Measurements from ENCODE around the gene ZBTB38. TPM values are rescaled to one million over a fixed set of nuclear protein-coding genes. Genes with fewer than 3 reads are reported as not detected.

Gene ZBTB38
- polyA plus RNA-seq, 4 donors, result 11.9 to 186 (median 21.8) TPM

DNA sequence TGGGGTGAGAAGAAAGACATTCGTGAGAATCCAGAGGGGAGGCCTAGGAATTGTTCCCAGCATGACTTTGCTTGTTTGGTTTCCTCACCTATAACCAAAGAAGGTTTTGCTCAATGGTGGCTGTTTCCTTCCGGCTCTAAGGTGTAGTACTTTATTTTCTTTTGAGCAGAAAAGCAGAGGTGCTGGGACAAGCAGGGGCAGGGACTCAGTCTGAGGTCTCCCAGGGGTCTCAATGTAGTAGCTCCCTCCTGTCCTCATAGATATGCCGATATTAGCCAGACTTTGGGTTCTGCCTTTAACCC, 41.6 kb downstream of the ZBTB38 start:
- no peak for DNase-seq
- no peaks in the 10 kb centered on the region for H3K9me3 ChIP-seq (ENCODE audit: control insufficient read depth in 2 of 2, insufficient read depth in 1 of 2, low read depth in 1 of 2, low read length in 1 of 2)
- H3K4me1 ChIP-seq (ENCODE audit: control insufficient read depth in 3 of 3, insufficient read depth in 2 of 3, low read depth in 1 of 3, low read length in 2 of 3), result peaks cover 7 to 37% (median 30%) of the 10 kb centered on the region in 3 donors
- WGBS, 3 donors, result 55 to 72% (median 71%) methylated on average over 3 of the region's 3 CpGs
- H3K27me3 ChIP-seq (ENCODE audit: control insufficient read depth in 3 of 3, insufficient read depth in 3 of 3, low read length in 3 of 3), result no peaks in the 10 kb centered on the region
- H3K4me3 ChIP-seq (ENCODE audit: low read depth in 1 of 3, low read length in 3 of 3), result no peak overlapping the region
- peak overlapping the region; percentile 50 to 87 (median 51) for H3K27ac ChIP-seq (ENCODE audit: low read depth in 1 of 3, low read length in 2 of 3)
- FAIRE-seq, result no peak
- peaks cover 8 to 45% (median 17%) of the 10 kb centered on the region in 3 donors for H3K36me3 ChIP-seq (ENCODE audit: control insufficient read depth in 3 of 3, insufficient read depth in 2 of 3, low read depth in 1 of 3, low read length in 3 of 3)

GRCh38 chr3:141410408-141410807, 42.1 kb downstream of the ZBTB38 start:
- Histone ChIP-seq H3K27me3 (ENCODE audit: control insufficient read depth in 3 of 3, insufficient read depth in 3 of 3, low read length in 3 of 3) (no peaks in the 10 kb centered on the region), H3K9me3 (ENCODE audit: control insufficient read depth in 2 of 2, insufficient read depth in 1 of 2, low read depth in 1 of 2, low read length in 1 of 2) (no peaks in the 10 kb centered on the region), H3K4me1 (ENCODE audit: control insufficient read depth in 3 of 3, insufficient read depth in 2 of 3, low read depth in 1 of 3, low read length in 2 of 3) (peaks cover 7 to 37% (median 30%) of the 10 kb centered on the region in 3 donors), H3K36me3 (ENCODE audit: control insufficient read depth in 3 of 3, insufficient read depth in 2 of 3, low read depth in 1 of 3, low read length in 3 of 3) (peaks cover 8 to 49% (median 21%) of the 10 kb centered on the region in 3 donors), H3K27ac (ENCODE audit: low read depth in 1 of 3, low read length in 2 of 3) (peak overlapping the region; percentile 50 to 87 (median 51)), H3K4me3 (ENCODE audit: low read depth in 1 of 3, low read length in 3 of 3) (no peak overlapping the region)
- DNase-seq (no peak), FAIRE-seq (no peak)
- 18 to 37% (median 24%) methylated on average over 3 of the region's 3 CpGs for WGBS, 3 donors

DNA sequence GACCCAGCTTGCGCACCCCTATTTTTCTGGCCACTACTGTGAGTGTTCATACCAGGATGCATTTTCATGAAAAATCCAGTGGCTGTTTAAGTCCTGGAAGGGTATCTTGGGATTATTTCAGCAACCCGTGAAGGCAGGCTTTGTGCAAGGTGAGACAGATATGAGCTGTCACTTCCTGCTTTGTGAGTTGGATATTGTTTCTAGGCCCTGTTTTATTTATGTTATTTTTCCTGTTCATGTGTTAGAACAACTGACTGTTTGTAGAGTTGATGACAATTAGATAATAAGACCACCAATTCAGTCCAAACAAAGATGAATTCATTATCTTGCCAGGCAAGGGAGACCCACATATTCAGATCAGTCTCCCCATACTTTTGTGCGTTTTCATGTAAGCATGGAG, 42.5 kb downstream of the ZBTB38 start:
- no peak overlapping the region for H3K4me3 ChIP-seq (ENCODE audit: low read depth in 1 of 3, low read length in 3 of 3)
- peaks cover 7 to 37% (median 30%) of the 10 kb centered on the region in 3 donors for H3K4me1 ChIP-seq (ENCODE audit: control insufficient read depth in 3 of 3, insufficient read depth in 2 of 3, low read depth in 1 of 3, low read length in 2 of 3)
- WGBS, 3 donors, result 52 to 57% (median 52%) methylated on average over 3 of the region's 3 CpGs
- FAIRE-seq, result no peak
- H3K27me3 ChIP-seq (ENCODE audit: control insufficient read depth in 3 of 3, insufficient read depth in 3 of 3, low read length in 3 of 3), result no peaks in the 10 kb centered on the region
- DNase-seq, result no peak
- no peaks in the 10 kb centered on the region for H3K9me3 ChIP-seq (ENCODE audit: control insufficient read depth in 2 of 2, insufficient read depth in 1 of 2, low read depth in 1 of 2, low read length in 1 of 2)
- peak overlapping the region; percentile 50 to 87 (median 51) for H3K27ac ChIP-seq (ENCODE audit: low read depth in 1 of 3, low read length in 2 of 3)
- peaks cover 5 to 53% (median 19%) of the 10 kb centered on the region in 3 donors for H3K36me3 ChIP-seq (ENCODE audit: control insufficient read depth in 3 of 3, insufficient read depth in 2 of 3, low read depth in 1 of 3, low read length in 3 of 3)

GRCh38 chr3:141411251-141411771, 43.0 kb downstream of the ZBTB38 start:
- Histone ChIP-seq H3K4me1 (ENCODE audit: control insufficient read depth in 3 of 3, insufficient read depth in 2 of 3, low read depth in 1 of 3, low read length in 2 of 3) (peaks cover 7 to 34% (median 30%) of the 10 kb centered on the region in 3 donors), H3K27ac (ENCODE audit: low read depth in 1 of 3, low read length in 2 of 3) (peak overlapping the region; percentile 50 to 87 (median 51)), H3K27me3 (ENCODE audit: control insufficient read depth in 3 of 3, insufficient read depth in 3 of 3, low read length in 3 of 3) (no peaks in the 10 kb centered on the region), H3K4me3 (ENCODE audit: low read depth in 1 of 3, low read length in 3 of 3) (no peak overlapping the region), H3K9me3 (ENCODE audit: control insufficient read depth in 2 of 2, insufficient read depth in 1 of 2, low read depth in 1 of 2, low read length in 1 of 2) (no peaks in the 10 kb centered on the region), H3K36me3 (ENCODE audit: control insufficient read depth in 3 of 3, insufficient read depth in 2 of 3, low read depth in 1 of 3, low read length in 3 of 3) (peaks cover under 1 to 51% (median 15%) of the 10 kb centered on the region in 3 donors)
- 35 to 39% (median 36%) methylated on average over 7 of the region's 7 CpGs for WGBS, 3 donors
- no peak for FAIRE-seq
- DNase-seq, result no peak

DNA sequence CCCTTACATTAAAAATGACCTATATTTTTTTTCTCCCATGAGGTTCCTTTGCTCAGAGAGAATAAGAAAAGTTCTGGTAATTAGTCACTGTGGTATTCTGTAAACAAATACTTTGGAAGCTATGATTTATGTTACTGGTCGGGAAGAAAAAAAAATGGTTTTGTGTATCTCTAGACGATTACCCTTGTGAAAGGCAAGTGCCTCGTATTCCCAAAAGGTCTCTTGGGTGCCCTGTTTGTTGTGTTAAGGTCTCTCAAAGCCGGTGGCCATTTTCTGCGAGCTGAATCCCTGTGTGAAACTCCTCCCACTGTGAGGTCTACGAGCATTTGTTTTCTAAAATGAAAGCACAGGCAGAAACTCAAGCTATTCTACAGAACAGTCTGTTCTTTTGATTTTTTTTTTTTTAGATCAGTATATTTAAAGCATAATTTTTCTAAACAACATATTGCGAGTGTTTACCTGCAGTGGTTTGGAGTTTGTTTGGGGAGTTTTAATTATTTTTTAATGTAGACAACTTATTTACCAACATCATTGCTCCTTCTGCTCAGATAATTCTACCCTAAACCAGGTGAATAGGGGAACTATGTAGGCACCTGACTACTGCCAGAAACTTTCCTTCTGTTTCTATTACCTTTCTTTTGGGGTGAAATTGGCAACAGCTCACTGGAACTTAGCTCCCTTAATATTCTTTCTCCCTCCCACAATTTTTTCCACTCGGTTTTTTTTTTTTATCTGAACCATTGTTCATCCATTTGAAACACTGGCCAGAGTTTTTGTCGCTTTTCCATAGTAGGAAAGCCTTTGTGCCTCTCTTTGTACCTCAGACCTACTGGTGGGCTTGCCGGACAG, 44.0 kb downstream of the ZBTB38 start:
- H3K27ac ChIP-seq (ENCODE audit: low read depth in 1 of 3, low read length in 2 of 3), result peak overlapping the region; percentile 51 to 89 (median 79)
- no peaks in the 10 kb centered on the region for H3K27me3 ChIP-seq (ENCODE audit: control insufficient read depth in 3 of 3, insufficient read depth in 3 of 3, low read length in 3 of 3)
- FAIRE-seq, result no peak
- H3K9me3 ChIP-seq (ENCODE audit: control insufficient read depth in 2 of 2, insufficient read depth in 1 of 2, low read depth in 1 of 2, low read length in 1 of 2), result no peaks in the 10 kb centered on the region
- 20 to 26% (median 22%) methylated on average over 10 of the region's 10 CpGs for WGBS, 3 donors
- H3K4me1 ChIP-seq (ENCODE audit: control insufficient read depth in 3 of 3, insufficient read depth in 2 of 3, low read depth in 1 of 3, low read length in 2 of 3), result peaks cover 7 to 31% (median 30%) of the 10 kb centered on the region in 3 donors
- H3K36me3 ChIP-seq (ENCODE audit: control insufficient read depth in 3 of 3, insufficient read depth in 2 of 3, low read depth in 1 of 3, low read length in 3 of 3), result peaks cover 0 to 57% (median 16%) of the 10 kb centered on the region in 3 donors
- DNase-seq, result peak; percentile 57 to 79
- H3K4me3 ChIP-seq (ENCODE audit: low read depth in 1 of 3, low read length in 3 of 3), result no peak overlapping the region

DNA sequence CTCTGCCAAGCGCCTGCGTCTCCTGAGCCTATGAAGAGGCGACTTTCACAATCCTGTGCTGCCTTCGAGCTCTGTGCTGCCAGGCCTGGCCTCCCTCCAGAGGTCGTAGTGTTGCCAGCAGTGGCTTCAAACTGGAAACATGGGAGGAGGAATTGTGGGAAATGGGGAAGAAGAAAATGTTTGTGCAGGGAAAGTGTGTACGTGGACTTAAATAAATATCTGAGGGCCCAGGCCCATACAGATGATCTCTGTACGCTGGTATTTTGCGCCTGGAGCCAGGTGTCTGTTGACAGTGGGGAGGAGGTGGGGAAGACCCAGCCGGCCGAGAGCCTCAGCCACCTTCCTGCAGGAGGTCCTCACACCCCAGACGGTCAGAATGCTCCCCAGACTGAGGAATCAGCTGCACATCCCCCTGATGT, 44.6 kb downstream of the ZBTB38 start:
- WGBS, 3 donors, result 53 to 76% (median 66%) methylated on average over 11 of the region's 11 CpGs
- DNase-seq, result no peak
- Histone ChIP-seq H3K36me3 (ENCODE audit: control insufficient read depth in 3 of 3, insufficient read depth in 2 of 3, low read depth in 1 of 3, low read length in 3 of 3) (peaks cover 0 to 62% (median 12%) of the 10 kb centered on the region in 3 donors), H3K27ac (ENCODE audit: low read depth in 1 of 3, low read length in 2 of 3) (peak overlapping the region; percentile 51 to 89 (median 79)), H3K4me1 (ENCODE audit: control insufficient read depth in 3 of 3, insufficient read depth in 2 of 3, low read depth in 1 of 3, low read length in 2 of 3) (peaks cover 7 to 31% (median 25%) of the 10 kb centered on the region in 3 donors), H3K27me3 (ENCODE audit: control insufficient read depth in 3 of 3, insufficient read depth in 3 of 3, low read length in 3 of 3) (no peaks in the 10 kb centered on the region), H3K4me3 (ENCODE audit: low read depth in 1 of 3, low read length in 3 of 3) (no peak overlapping the region), H3K9me3 (ENCODE audit: control insufficient read depth in 2 of 2, insufficient read depth in 1 of 2, low read depth in 1 of 2, low read length in 1 of 2) (no peaks in the 10 kb centered on the region)
- no peak for FAIRE-seq

DNA sequence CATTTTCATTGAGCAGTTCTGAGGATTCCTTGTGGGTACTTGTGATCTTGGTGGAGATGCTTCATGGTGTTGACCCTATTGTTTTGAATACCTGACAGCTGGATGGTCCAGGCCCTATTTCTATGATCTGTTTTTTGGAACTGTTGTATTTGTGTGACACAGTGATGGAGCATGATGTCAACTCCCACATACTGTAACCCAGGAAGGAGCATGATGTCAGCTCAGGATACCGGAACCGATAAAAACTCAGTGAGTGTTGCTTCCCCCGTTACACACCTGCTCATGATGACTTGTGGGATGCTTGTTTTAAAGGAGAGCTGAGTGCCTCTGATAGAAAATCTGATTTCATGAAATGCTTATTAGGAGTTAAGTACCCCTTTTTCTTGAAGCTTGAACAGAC, 45.1 kb downstream of the ZBTB38 start:
- FAIRE-seq (no peak), DNase-seq (no peak)
- Histone ChIP-seq H3K36me3 (ENCODE audit: control insufficient read depth in 3 of 3, insufficient read depth in 2 of 3, low read depth in 1 of 3, low read length in 3 of 3) (peaks cover 0 to 63% (median 12%) of the 10 kb centered on the region in 3 donors), H3K27me3 (ENCODE audit: control insufficient read depth in 3 of 3, insufficient read depth in 3 of 3, low read length in 3 of 3) (no peaks in the 10 kb centered on the region), H3K9me3 (ENCODE audit: control insufficient read depth in 2 of 2, insufficient read depth in 1 of 2, low read depth in 1 of 2, low read length in 1 of 2) (no peaks in the 10 kb centered on the region), H3K4me1 (ENCODE audit: control insufficient read depth in 3 of 3, insufficient read depth in 2 of 3, low read depth in 1 of 3, low read length in 2 of 3) (peaks cover 7 to 31% (median 25%) of the 10 kb centered on the region in 3 donors), H3K4me3 (ENCODE audit: low read depth in 1 of 3, low read length in 3 of 3) (no peak overlapping the region), H3K27ac (ENCODE audit: low read depth in 1 of 3, low read length in 2 of 3) (peak overlapping the region; percentile 51 to 89 (median 79))
- WGBS, 3 donors, result 81 to 93% (median 84%) methylated on average over 3 of the region's 3 CpGs

DNA sequence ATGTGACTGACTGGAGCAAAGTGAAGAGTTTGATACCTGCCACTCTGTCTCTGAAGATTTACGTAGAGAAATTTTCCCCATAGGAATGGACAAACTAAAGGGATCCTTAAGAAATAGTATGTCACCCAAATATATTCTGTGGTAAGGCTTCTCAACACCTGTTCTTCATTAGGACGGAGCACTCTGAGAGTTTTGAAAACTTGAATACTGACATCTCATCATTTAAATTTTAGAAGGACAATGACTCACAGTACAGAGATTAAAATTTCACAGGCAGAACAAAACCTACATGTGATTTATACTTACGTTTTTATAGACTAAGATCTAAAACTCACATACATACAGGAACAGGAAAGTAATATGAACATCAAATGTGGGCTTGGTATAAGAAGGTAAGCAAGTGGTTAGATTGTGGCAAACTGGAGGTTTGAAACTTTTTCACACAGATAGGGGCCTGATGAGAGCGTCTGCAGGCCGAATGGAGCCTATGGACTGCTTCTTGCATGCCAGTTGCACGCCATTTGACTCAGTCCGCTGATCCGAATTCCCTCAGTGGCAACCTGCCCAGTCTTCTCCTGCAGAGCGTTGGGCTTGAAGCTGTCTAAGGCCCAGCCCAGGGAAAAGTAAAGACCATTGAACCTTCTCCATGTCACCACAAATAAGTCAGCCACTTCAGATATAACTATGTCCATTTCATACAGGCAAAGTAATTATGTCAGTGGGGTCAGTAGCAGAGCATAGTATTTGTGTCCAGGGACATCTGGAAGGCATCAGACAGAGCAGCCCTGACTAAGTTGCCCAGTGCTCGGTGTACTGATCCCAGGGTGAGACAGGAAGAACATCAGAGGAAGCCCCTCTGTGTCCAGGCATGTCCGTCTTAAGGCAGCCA, 45.7 kb downstream of the ZBTB38 start:
- H3K4me1 ChIP-seq (ENCODE audit: control insufficient read depth in 3 of 3, insufficient read depth in 2 of 3, low read depth in 1 of 3, low read length in 2 of 3), result peaks cover 7 to 31% (median 27%) of the 10 kb centered on the region in 3 donors
- FAIRE-seq, result no peak

More for the DNA sequence above, 45.7 kb downstream of the ZBTB38 start:
- H3K27me3 ChIP-seq (ENCODE audit: control insufficient read depth in 3 of 3, insufficient read depth in 3 of 3, low read length in 3 of 3), result no peaks in the 10 kb centered on the region
- DNase-seq, result no peak
- H3K27ac ChIP-seq (ENCODE audit: low read depth in 1 of 3, low read length in 2 of 3), result peak overlapping the region; percentile 51 to 89 (median 79)
- no peak overlapping the region for H3K4me3 ChIP-seq (ENCODE audit: low read depth in 1 of 3, low read length in 3 of 3)
- peaks cover 0 to 61% (median 15%) of the 10 kb centered on the region in 3 donors for H3K36me3 ChIP-seq (ENCODE audit: control insufficient read depth in 3 of 3, insufficient read depth in 2 of 3, low read depth in 1 of 3, low read length in 3 of 3)
- H3K9me3 ChIP-seq (ENCODE audit: control insufficient read depth in 2 of 2, insufficient read depth in 1 of 2, low read depth in 1 of 2, low read length in 1 of 2), result no peaks in the 10 kb centered on the region
- 71 to 85% (median 75%) methylated on average over 11 of the region's 11 CpGs for WGBS, 3 donors

Data from small intestine (tissue), 7 donors.